K562 (cell line): ENCODE results near the gene HOXA11. TPM values are rescaled to one million over a fixed set of nuclear protein-coding genes. Genes with fewer than 3 reads are reported as not detected.

ENCODE experiments used
- ATAC-seq: fragments of 200-7000 bp; cut with Tn5 transposase; 3 replicates; pipeline ENCODE4 v1.9.1; 2020; ENCODE audit warnings: moderate library complexity
- BruUV-seq: library from RNA; stranded (reverse); fragments of 400-500 nt; replicated peaks from 2 replicates; lab custom pipeline; 2021; lab: Mats Ljungman, UMichigan
- CTCF ChIA-PET: fragments of 300-600 bp; formaldehyde crosslinking; extraction: SDS; loops from one replicate; lab custom pipeline; 2021; ENCODE audit warnings: low intra/inter-chr PET ratio; lab: Yijun Ruan, JAX
- POLR2A ChIA-PET: fragments of 300-600, 350-650 bp; sonication (Branson Sonifier 250); formaldehyde crosslinking; extraction: SDS; loops from one replicate; lab custom pipeline; 2021; ENCODE audit warnings: antibody characterized with exemption, inconsistent platforms; lab: Yijun Ruan, JAX
- DNase-seq, 4 experiments: peaks; one replicate each; pipeline versions ENCODE4 v3.0.0 to v3.0.0-alpha.2; 2011 to 2018; ENCODE audit warnings: low spot score in 3 of 4, mixed read lengths in 3 of 4; ENCODE audit errors: extremely low read depth in 1 of 4
- FAIRE-seq: peaks from 2 replicates; lab custom pipeline; 2011; peaks lifted over from hg19 to GRCh38; lab: Jason Lieb, UNC
- H2AFZ ChIP-seq: 2 replicates; pipeline ENCODE4 v1.6.0; 2011; ENCODE audit warnings: low read depth, low read length, control low read depth, inconsistent platforms
- H3K27ac ChIP-seq: fragments of 200-600 bp; 3 replicates; pipeline ENCODE4 v1.8.0; 2011; ENCODE audit warnings: low read depth, mild to moderate bottlenecking, control low read depth, inconsistent platforms, low read length, moderate library complexity, mixed read lengths; ENCODE audit errors: extremely low read depth
- H3K27me3 ChIP-seq, 2 experiments: fragments of 300-600 bp in 1 of 2; 2 replicates in 1 of 2; 3 replicates in 1 of 2; pipeline versions ENCODE4 v1.6.0 to v1.8.0; 2011; ENCODE audit warnings: inconsistent platforms in 2 of 2, low read length in 2 of 2, mild to moderate bottlenecking in 1 of 2, mixed read lengths in 1 of 2, moderate library complexity in 1 of 2; ENCODE audit not compliant: control insufficient read depth in 2 of 2, insufficient read depth in 2 of 2
- H3K36me3 ChIP-seq: fragments of 300-600 bp; 3 replicates; pipeline ENCODE4 v1.8.0; 2011; ENCODE audit warnings: mild to moderate bottlenecking, low read length, inconsistent platforms; ENCODE audit not compliant: control insufficient read depth, insufficient read depth
- H3K4me1 ChIP-seq, 2 experiments: fragments of 200-600 bp in 1 of 2; replicated peaks in 1 of 2; 2 replicates in 1 of 2; 3 replicates in 1 of 2; pipeline versions ENCODE4 v1.5.1 to v1.8.0; 2011; ENCODE audit warnings: inconsistent platforms in 2 of 2, low read length in 2 of 2, mild to moderate bottlenecking in 1 of 2, mixed read lengths in 1 of 2, moderate library complexity in 1 of 2; ENCODE audit not compliant: control insufficient read depth in 2 of 2, insufficient read depth in 2 of 2
- H3K4me2 ChIP-seq: 2 replicates; pipeline ENCODE4 v1.6.1; 2011; ENCODE audit warnings: low read length, control low read depth, inconsistent platforms, mixed read lengths; ENCODE audit not compliant: insufficient read depth
- H3K4me3 ChIP-seq: fragments of 200-600 bp; sonication (generic), shearing (Covaris generic); 2 replicates; pipeline ENCODE4 v1.5.1; 2016; ENCODE audit warnings: control low read depth, inconsistent platforms
- H3K79me2 ChIP-seq: fragments of 200-600 bp; 3 replicates; pipeline ENCODE4 v1.8.0; 2011; ENCODE audit warnings: low read length, inconsistent platforms; ENCODE audit not compliant: control insufficient read depth, insufficient read depth
- H3K9ac ChIP-seq, 2 experiments: 2 replicates each; pipeline versions ENCODE4 v1.6.0 to v1.6.1; 2011; ENCODE audit warnings: low read depth in 2 of 2, low read length in 2 of 2, control low read depth in 1 of 2, inconsistent platforms in 1 of 2, mild to moderate bottlenecking in 1 of 2, mixed read lengths in 1 of 2; ENCODE audit not compliant: insufficient read depth in 1 of 2
- H3K9me1 ChIP-seq: one replicate; pipeline ENCODE4 v1.6.0; 2011; ENCODE audit warnings: inconsistent platforms, mild to moderate bottlenecking, low read length, moderate library complexity; ENCODE audit not compliant: control insufficient read depth, insufficient read depth
- H3K9me3 ChIP-seq: replicated peaks from 2 replicates; pipeline ENCODE4 v1.5.1; 2011; ENCODE audit warnings: low read depth, low read length, inconsistent platforms; ENCODE audit not compliant: control insufficient read depth, insufficient read depth
- H4K20me1 ChIP-seq: replicated peaks from 2 replicates; pipeline ENCODE4 v1.6.1; 2011; ENCODE audit warnings: low read length, inconsistent platforms, mixed read lengths; ENCODE audit not compliant: control insufficient read depth, insufficient read depth
- C11orf30 ChIP-seq: fragments of 450-650 bp; IDR thresholded peaks from 2 replicates; pipeline ENCODE4 v1.6.1; 2016; ENCODE audit warnings: low read depth, mild to moderate bottlenecking
- CREB5 ChIP-seq: fragments of 250-450 bp; sonication (Bioruptor Pico); IDR thresholded peaks from 2 replicates; pipeline ENCODE4 v1.5.0; 2020; ENCODE audit warnings: mild to moderate bottlenecking
- PCBP2 ChIP-seq: fragments of 200-400 bp; formaldehyde crosslinking; IDR thresholded peaks from 2 replicates; pipeline ENCODE4 v1.6.1; 2018; ENCODE audit warnings: low read length, low read depth, mild to moderate bottlenecking, moderate library complexity; ENCODE audit not compliant: poor library complexity, severe bottlenecking
- PRMT5 ChIP-seq: sonication (generic); formaldehyde crosslinking; IDR thresholded peaks from 2 replicates; pipeline ENCODE4 v1.5.0; 2020; ENCODE audit warnings: missing genetic modification reagents
- ZNF277 ChIP-seq: fragments of 250-450 bp; sonication (Bioruptor Pico); IDR thresholded peaks from 2 replicates; pipeline ENCODE4 v1.8.0; 2022; ENCODE audit warnings: inconsistent platforms, mild to moderate bottlenecking, moderate library complexity, borderline replicate concordance
- ZNF311 ChIP-seq: fragments of 250-450 bp; sonication (Bioruptor Pico); IDR thresholded peaks from 2 replicates; pipeline ENCODE4 v1.4.0; 2020; ENCODE audit warnings: mild to moderate bottlenecking, moderate library complexity
- ZNF609 ChIP-seq: sonication (generic); formaldehyde crosslinking; IDR thresholded peaks from 2 replicates; pipeline ENCODE4 v1.8.1; 2023; ENCODE audit warnings: missing genetic modification reagents, mild to moderate bottlenecking, borderline replicate concordance
- WGBS: fragments of 100-300 bp; shearing (Covaris generic); methylation state at CpG from one replicate; pipeline ENCODE4 v1.1.6; 2016; ENCODE audit warnings: low coverage, mixed read lengths; ENCODE audit not compliant: insufficient coverage; ENCODE audit errors: missing lambda C conversion rate; 5-methylcytosine and 5-hydroxymethylcytosine counted together
- in situ Hi-C: fragments of 300-500 bp; cut with MboI; formaldehyde crosslinking; loops from 4 replicates; pipeline ENCODE4 v1.15.0; 2018; ENCODE audit warnings: inconsistent platforms, mixed read lengths
- intact Hi-C: fragments of 100-400 bp; cut with micrococcal nuclease; formaldehyde crosslinking; loops from 2 replicates; pipeline ENCODE4 v1.14.2; 2022
- polyA plus RNA-seq, 8 experiments: library from polyadenylated mRNA; depleted of rRNA in 4 of 8; stranded (reverse) in 5 of 8; unstranded in 3 of 8; fragments of >200 nt; fragmentation: Nextera tagmentation in 2 of 8; fragmentation: Illumina TruSeq in 1 of 8; extraction: Ambion mirVana in 2 of 8; extraction: Trizol in 1 of 8; gene quantifications; 2 replicates each; pipeline versions ENCODE4 v1.2.1 to v1.2.3, GENCODE V29; 2011 to 2014; ENCODE audit warnings: inconsistent platforms in 1 of 8, missing spikeins in 1 of 8
- total RNA-seq, 7 experiments: library from RNA; depleted of rRNA in 6 of 7; stranded (reverse); fragments of >200 nt in 6 of 7; fragmentation: Illumina TruSeq in 2 of 7; extraction: Trizol in 2 of 7; gene quantifications; 2 replicates each; pipeline versions ENCODE4 v1.2.1 to v1.2.3, GENCODE V29; 2011 to 2021; ENCODE audit warnings: low replicate concordance in 1 of 7
- TF ChIP-seq, protein P1 (sequence below): fragments of 250-450 bp; sonication (Bioruptor Pico); IDR thresholded peaks from 2 replicates; pipeline ENCODE4 v1.9.0; 2021; ENCODE audit warnings: mild to moderate bottlenecking, inconsistent platforms

The HOXA11 gene
- total and polyA plus RNA-seq, 9 of the 15 experiments (the other 6 are each of a cell fraction or from before 2014, with no cell fraction given) = not detected

GRCh38 chr7:27167916-27168264 is 17.1 kb downstream of the HOXA11 start (continued):
- TF ChIP-seq, protein P1, sequence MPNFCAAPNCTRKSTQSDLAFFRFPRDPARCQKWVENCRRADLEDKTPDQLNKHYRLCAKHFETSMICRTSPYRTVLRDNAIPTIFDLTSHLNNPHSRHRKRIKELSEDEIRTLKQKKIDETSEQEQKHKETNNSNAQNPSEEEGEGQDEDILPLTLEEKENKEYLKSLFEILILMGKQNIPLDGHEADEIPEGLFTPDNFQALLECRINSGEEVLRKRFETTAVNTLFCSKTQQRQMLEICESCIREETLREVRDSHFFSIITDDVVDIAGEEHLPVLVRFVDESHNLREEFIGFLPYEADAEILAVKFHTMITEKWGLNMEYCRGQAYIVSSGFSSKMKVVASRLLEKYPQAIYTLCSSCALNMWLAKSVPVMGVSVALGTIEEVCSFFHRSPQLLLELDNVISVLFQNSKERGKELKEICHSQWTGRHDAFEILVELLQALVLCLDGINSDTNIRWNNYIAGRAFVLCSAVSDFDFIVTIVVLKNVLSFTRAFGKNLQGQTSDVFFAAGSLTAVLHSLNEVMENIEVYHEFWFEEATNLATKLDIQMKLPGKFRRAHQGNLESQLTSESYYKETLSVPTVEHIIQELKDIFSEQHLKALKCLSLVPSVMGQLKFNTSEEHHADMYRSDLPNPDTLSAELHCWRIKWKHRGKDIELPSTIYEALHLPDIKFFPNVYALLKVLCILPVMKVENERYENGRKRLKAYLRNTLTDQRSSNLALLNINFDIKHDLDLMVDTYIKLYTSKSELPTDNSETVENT = no peak
- TF ChIP-seq PCBP2 (no peak), CREB5 (CRISPR knock-in tag) (no peak)

DNA sequence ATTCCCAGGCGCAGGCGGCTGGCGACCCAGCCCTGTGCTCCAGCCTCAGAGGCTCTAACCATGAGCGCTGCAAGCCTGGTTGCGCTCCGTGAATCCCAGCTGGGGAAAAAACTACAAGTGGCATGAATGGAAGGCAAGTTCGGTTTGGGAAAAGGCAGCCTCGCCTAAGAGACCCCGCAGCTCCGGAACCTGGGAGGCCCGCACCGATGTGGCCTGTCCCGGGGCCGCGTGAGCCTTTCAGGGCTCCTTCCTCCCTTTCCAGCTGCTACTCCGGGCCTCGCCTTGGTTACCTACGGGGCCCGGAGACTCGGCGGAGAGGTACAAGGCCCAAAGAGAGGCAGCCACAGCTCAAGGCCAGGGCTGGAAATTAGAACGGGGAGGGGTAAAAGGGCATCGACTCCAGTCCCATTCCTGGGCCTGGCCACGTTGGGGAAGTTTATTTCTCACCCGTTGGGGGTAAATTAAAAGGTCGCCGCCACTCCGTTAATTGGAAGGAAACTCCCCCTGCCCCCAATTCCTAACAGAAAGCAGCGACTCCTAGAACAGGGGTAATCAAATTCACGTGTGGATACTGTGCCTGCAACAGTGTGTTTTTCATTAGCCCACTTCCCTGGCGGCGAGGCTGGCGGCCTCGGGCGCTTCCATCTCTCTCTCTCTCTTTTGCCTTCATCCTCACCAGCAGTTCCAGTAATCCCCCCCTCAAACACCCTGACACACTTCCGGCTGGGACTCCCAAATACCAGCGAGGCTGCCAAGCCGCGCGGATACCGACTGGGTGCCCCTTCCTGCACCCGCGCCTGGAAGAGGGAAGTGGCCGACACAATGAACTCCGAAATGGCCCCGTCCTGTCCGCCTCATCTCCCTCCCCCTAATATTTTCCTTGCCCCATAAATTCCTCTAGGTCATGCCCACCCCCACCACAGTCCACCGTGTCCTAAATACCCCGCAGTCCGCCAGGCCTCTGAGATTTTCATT is 18.2 kb downstream of the HOXA11 start:
- H3K4me3 ChIP-seq = no peak overlapping the region
- H4K20me1 ChIP-seq = no peaks in the 10 kb centered on the region
- FAIRE-seq (no peak), ATAC-seq (no peak), DNase-seq (no peak)
- peaks cover 37 to 73% of the 10 kb centered on the region in 2 experiments for H3K27me3 ChIP-seq
- WGBS = 12% methylated on average over 36 of the region's 50 CpGs
- in situ Hi-C loops = loop anchor here (5.0 to 25.0 kb wide), 4 partner anchors 655 to 1280 kb away; no protein-coding TSS in a partner anchor
- intact Hi-C loops = no loop called here
- no peak overlapping the region for H2AFZ ChIP-seq
- no peaks in the 10 kb centered on the region for H3K79me2 ChIP-seq
- no peaks in the 10 kb centered on the region for H3K9me3 ChIP-seq
- no TSS peak for BruUV-seq
- no peak overlapping the region for H3K9ac ChIP-seq
- no peak overlapping the region for H3K4me2 ChIP-seq
- no peaks in the 10 kb centered on the region for H3K36me3 ChIP-seq
- CTCF ChIA-PET = interaction anchor here (0.6 kb wide), 1 partner anchor 17 kb away, joined by 3 read pairs; no protein-coding TSS in a partner anchor
- no peaks in the 10 kb centered on the region for H3K9me1 ChIP-seq
- POLR2A ChIA-PET = no interaction called here
- H3K27ac ChIP-seq = no peak overlapping the region
- H3K4me1 ChIP-seq = peaks cover 0 to 13% of the 10 kb centered on the region in 2 experiments; a peak in 2 of 5 replicates
- TF ChIP-seq ZNF311 (CRISPR knock-in tag) = no peak
- no peak for TF ChIP-seq ZNF609
- no peak for TF ChIP-seq ZNF277 (CRISPR knock-in tag)
- TF ChIP-seq C11orf30 = no peak
- no peak for TF ChIP-seq PRMT5
